H9 (cell line): ENCODE data around the gene FGD6. TPM values are rescaled to one million over a fixed set of nuclear protein-coding genes. Genes with fewer than 3 reads are reported as not detected.
"Not testable (repeated sequence)": the region's sequence is repeated elsewhere in the genome, so short reads cannot be mapped to it uniquely, and the experiment has no call there.

Source experiments
- DNase-seq: peaks from one replicate; pipeline ENCODE4 v3.0.0-alpha.2; 2017
- H2AFZ ChIP-seq: one replicate; pipeline ENCODE4 v1.6.1; 2013; ENCODE audit warnings: mild to moderate bottlenecking, low read length, control low read depth, moderate library complexity
- H2AK5ac ChIP-seq: 2 replicates; pipeline ENCODE4 v1.6.1; 2013; ENCODE audit warnings: low read length, control low read depth, mixed read lengths; ENCODE audit not compliant: insufficient read length
- H2BK120ac ChIP-seq: one replicate; pipeline ENCODE4 v1.6.1; 2013; ENCODE audit warnings: low read depth, mild to moderate bottlenecking, low read length, control low read depth, inconsistent platforms; ENCODE audit not compliant: poor library complexity, severe bottlenecking
- H2BK12ac ChIP-seq: 2 replicates; pipeline ENCODE4 v1.6.1; 2013; ENCODE audit warnings: low read length, control low read depth, mixed read lengths, low read depth; ENCODE audit not compliant: insufficient read length
- H2BK15ac ChIP-seq: 2 replicates; pipeline ENCODE4 v1.6.1; 2013; ENCODE audit warnings: low read depth, low read length, control low read depth
- H2BK20ac ChIP-seq: one replicate; pipeline ENCODE4 v1.6.1; 2013; ENCODE audit warnings: low read depth, mild to moderate bottlenecking, low read length, control low read depth, inconsistent platforms; ENCODE audit not compliant: poor library complexity, severe bottlenecking
- H2BK5ac ChIP-seq: 2 replicates; pipeline ENCODE4 v1.6.1; 2013; ENCODE audit warnings: low read length, control low read depth, mixed read lengths; ENCODE audit not compliant: insufficient read length
- H3K14ac ChIP-seq: 2 replicates; pipeline ENCODE4 v1.6.1; 2013; ENCODE audit warnings: low read length, control low read depth; ENCODE audit not compliant: insufficient read depth
- H3K18ac ChIP-seq: 2 replicates; pipeline ENCODE4 v1.6.1; 2013; ENCODE audit warnings: low read depth, mild to moderate bottlenecking, mixed read lengths, low read length, control low read depth; ENCODE audit not compliant: insufficient read length
- H3K23ac ChIP-seq: 2 replicates; pipeline ENCODE4 v1.6.1; 2013; ENCODE audit warnings: low read length, control low read depth, mixed read lengths, low read depth; ENCODE audit not compliant: insufficient read length
- H3K23me2 ChIP-seq: 2 replicates; pipeline ENCODE4 v1.6.1; 2013; ENCODE audit warnings: low read depth, mild to moderate bottlenecking, mixed read lengths, low read length, control low read depth; ENCODE audit not compliant: insufficient read length, poor library complexity, severe bottlenecking
- H3K27ac ChIP-seq: 2 replicates; pipeline ENCODE4 v1.5.1; 2013; ENCODE audit warnings: low read length, control low read depth, mixed read lengths, low read depth; ENCODE audit not compliant: insufficient read length
- H3K27me3 ChIP-seq: 2 replicates; pipeline ENCODE4 v1.6.1; 2013; ENCODE audit warnings: low read length, control low read depth, inconsistent platforms; ENCODE audit not compliant: insufficient read depth
- H3K4ac ChIP-seq: 2 replicates; pipeline ENCODE4 v1.6.1; 2013; ENCODE audit warnings: low read depth, mild to moderate bottlenecking, control low read depth, inconsistent platforms, low read length, moderate library complexity
- H3K4me1 ChIP-seq: 2 replicates; pipeline ENCODE4 v1.6.1; 2013; ENCODE audit warnings: low read length, control low read depth, inconsistent platforms; ENCODE audit not compliant: insufficient read depth
- H3K4me2 ChIP-seq: 2 replicates; pipeline ENCODE4 v1.6.1; 2013; ENCODE audit warnings: low read length, control low read depth, mixed read lengths; ENCODE audit not compliant: insufficient read length, insufficient read depth
- H3K56ac ChIP-seq: 2 replicates; pipeline ENCODE4 v1.6.1; 2013; ENCODE audit warnings: low read depth, mild to moderate bottlenecking, mixed read lengths, low read length, control low read depth; ENCODE audit not compliant: insufficient read length
- H3K79me1 ChIP-seq: 2 replicates; pipeline ENCODE4 v1.6.1; 2013; ENCODE audit warnings: low read depth, mild to moderate bottlenecking, moderate library complexity, low read length, control low read depth, inconsistent platforms; ENCODE audit not compliant: insufficient read depth, poor library complexity, severe bottlenecking
- H3K79me2 ChIP-seq: 2 replicates; pipeline ENCODE4 v1.6.1; 2013; ENCODE audit warnings: low read length, control low read depth, inconsistent platforms; ENCODE audit not compliant: insufficient read depth
- H3K9ac ChIP-seq: 2 replicates; pipeline ENCODE4 v1.6.1; 2013; ENCODE audit warnings: low read length, control low read depth, mixed read lengths; ENCODE audit not compliant: insufficient read length; ENCODE audit errors: extremely low read depth
- H3K9me3 ChIP-seq: one replicate; pipeline ENCODE4 v1.6.1; 2013; ENCODE audit warnings: low read depth, low read length, inconsistent platforms; ENCODE audit not compliant: control insufficient read depth
- H3T11ph ChIP-seq: one replicate; pipeline ENCODE4 v1.6.1; 2013; ENCODE audit warnings: mild to moderate bottlenecking, low read length, control low read depth, inconsistent platforms
- H4K20me1 ChIP-seq: one replicate; pipeline ENCODE4 v1.6.1; 2013; ENCODE audit not compliant: control insufficient read depth, insufficient read length, insufficient read depth
- H4K5ac ChIP-seq: 2 replicates; pipeline ENCODE4 v1.6.1; 2013; ENCODE audit warnings: low read depth, mild to moderate bottlenecking, mixed read lengths, low read length, control low read depth; ENCODE audit not compliant: insufficient read length
- H4K8ac ChIP-seq: replicated peaks from 2 replicates; pipeline ENCODE4 v1.6.1; 2013; ENCODE audit warnings: low read length, control low read depth, mixed read lengths, low read depth; ENCODE audit not compliant: insufficient read length
- H4K91ac ChIP-seq: 2 replicates; pipeline ENCODE4 v1.6.1; 2013; ENCODE audit warnings: low read depth, mild to moderate bottlenecking, moderate library complexity, mixed read lengths, low read length, control low read depth; ENCODE audit not compliant: insufficient read length
- H3K27ac Mint-ChIP-seq, 3 experiments: 2 replicates in 2 of 3; 3 replicates in 1 of 3; pipeline ENCODE4 v1.8.0; 2020 to 2021; ENCODE audit warnings: mixed read lengths in 3 of 3, mild to moderate bottlenecking in 1 of 3, moderate library complexity in 1 of 3
- H3K27me3 Mint-ChIP-seq: 2 replicates; pipeline ENCODE4 v1.8.0; 2021; ENCODE audit warnings: low read depth, mild to moderate bottlenecking, moderate library complexity, mixed read lengths
- H3K36me3 Mint-ChIP-seq, 3 experiments: 2 replicates in 2 of 3; 3 replicates in 1 of 3; pipeline ENCODE4 v1.8.0; 2020 to 2021; ENCODE audit warnings: low read depth in 3 of 3, mixed read lengths in 3 of 3; ENCODE audit not compliant: insufficient read depth in 1 of 3
- H3K4me1 Mint-ChIP-seq, 2 experiments: 2 replicates each; pipeline ENCODE4 v1.8.0; 2020; ENCODE audit warnings: mixed read lengths in 2 of 2
- H3K4me3 Mint-ChIP-seq, 2 experiments: 2 replicates in 1 of 2; 3 replicates in 1 of 2; pipeline ENCODE4 v1.8.0; 2020 to 2021; ENCODE audit warnings: mild to moderate bottlenecking in 2 of 2, mixed read lengths in 2 of 2, moderate library complexity in 1 of 2
- H3K9me3 Mint-ChIP-seq, 2 experiments: 2 replicates in 1 of 2; 3 replicates in 1 of 2; pipeline ENCODE4 v1.8.0; 2020; ENCODE audit warnings: mild to moderate bottlenecking in 2 of 2, mixed read lengths in 2 of 2, moderate library complexity in 1 of 2
- WGBS: extraction: QIAGEN DNeasy Blood & Tissue Kit; methylation state at CpG from one replicate; pipeline ENCODE4 v1.1.7; 2013; ENCODE audit warnings: missing lambda C conversion rate, low lambda C conversion rate, mixed read lengths; ENCODE audit not compliant: insufficient read length; ENCODE audit errors: extremely low coverage; 5-methylcytosine and 5-hydroxymethylcytosine counted together
- total RNA-seq: library from RNA; stranded (reverse); gene quantifications from 2 replicates; pipeline ENCODE4 v1.2.1, GENCODE V29; 2021
- TF ChIP-seq, protein P1 (sequence below): fragments of 200-600 bp; sonication (generic); conservative IDR thresholded peaks from 3 replicates; pipeline ENCODE4 v1.8.0; 2021; ENCODE audit warnings: antibody characterized with exemption, mild to moderate bottlenecking

Gene FGD6
- total RNA-seq, 1 experiment from 2014 or later: 39.5 TPM

DNA sequence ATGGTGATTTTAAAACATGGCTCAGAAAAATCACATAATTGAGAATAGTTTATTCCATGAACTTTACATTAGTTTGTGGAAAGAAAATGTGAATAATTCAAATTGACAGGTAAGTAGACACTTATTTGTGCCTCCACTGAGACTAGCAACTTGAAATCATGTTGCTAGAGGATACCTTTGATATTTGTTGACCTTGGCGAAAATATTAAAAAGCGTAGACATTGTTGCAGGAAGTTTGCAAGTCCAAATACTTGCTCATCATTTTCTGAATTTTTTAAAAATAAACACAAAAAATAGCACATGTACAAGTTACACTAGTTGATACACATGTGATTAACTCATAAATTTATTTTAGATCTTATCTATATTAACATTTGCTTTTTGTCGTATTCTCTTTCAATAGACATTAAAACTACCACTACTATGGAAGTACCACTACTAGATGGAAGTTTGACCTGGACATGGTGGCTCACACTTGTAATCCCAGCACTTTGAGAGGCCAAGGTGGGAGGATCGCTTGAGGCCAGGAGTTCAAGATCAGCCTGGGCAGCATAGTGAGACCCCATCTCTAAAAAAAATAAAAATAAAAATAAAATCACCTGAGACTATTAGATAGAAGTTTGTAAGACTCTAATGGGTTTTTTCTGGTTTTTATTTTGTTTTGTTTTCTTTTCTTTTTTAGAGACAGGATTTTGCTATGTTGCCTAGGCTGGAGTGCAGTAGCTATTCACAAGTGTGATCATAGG is 24.7 kb upstream of the FGD6 start:
- Mint-ChIP-seq H3K4me1 (peaks cover 0 to 7% of the 10 kb centered on the region in 2 experiments; a peak in 1 of 4 replicates), H3K36me3 (peaks cover 13 to 38% (median 26%) of the 10 kb centered on the region in 3 experiments; a peak in 6 of 7 replicates), H3K27ac (no peak overlapping the region), H3K4me3 (no peak overlapping the region), H3K9me3 (no peaks in the 10 kb centered on the region; a peak in 1 of 5 replicates), H3K27me3 (no peaks in the 10 kb centered on the region)
- Histone ChIP-seq H2BK120ac (no peak overlapping the region), H3K79me1 (peaks cover 3% of the 10 kb centered on the region), H4K5ac (no peak overlapping the region), H3T11ph (no peak overlapping the region), H2BK20ac (no peak overlapping the region), H2AFZ (no peak overlapping the region), H3K9ac (no peak overlapping the region), H4K20me1 (no peaks in the 10 kb centered on the region), H3K9me3 (no peaks in the 10 kb centered on the region), H2BK15ac (no peak overlapping the region), H3K14ac (no peak overlapping the region), H3K23me2 (no peaks in the 10 kb centered on the region), H3K27me3 (no peaks in the 10 kb centered on the region), H2BK12ac (no peak overlapping the region), H3K18ac (no peak overlapping the region), H4K8ac (no peak overlapping the region), H2AK5ac (no peak overlapping the region), H3K79me2 (peaks cover 2% of the 10 kb centered on the region; the same call in 1 of the 2 replicates), H2BK5ac (no peak overlapping the region), H3K4me2 (no peak overlapping the region), H3K27ac (no peak overlapping the region), H3K4ac (no peak overlapping the region), H3K56ac (no peak overlapping the region), H3K4me1 (no peaks in the 10 kb centered on the region), H3K23ac (no peak overlapping the region), H4K91ac (no peak overlapping the region)
- TF ChIP-seq, protein P1, sequence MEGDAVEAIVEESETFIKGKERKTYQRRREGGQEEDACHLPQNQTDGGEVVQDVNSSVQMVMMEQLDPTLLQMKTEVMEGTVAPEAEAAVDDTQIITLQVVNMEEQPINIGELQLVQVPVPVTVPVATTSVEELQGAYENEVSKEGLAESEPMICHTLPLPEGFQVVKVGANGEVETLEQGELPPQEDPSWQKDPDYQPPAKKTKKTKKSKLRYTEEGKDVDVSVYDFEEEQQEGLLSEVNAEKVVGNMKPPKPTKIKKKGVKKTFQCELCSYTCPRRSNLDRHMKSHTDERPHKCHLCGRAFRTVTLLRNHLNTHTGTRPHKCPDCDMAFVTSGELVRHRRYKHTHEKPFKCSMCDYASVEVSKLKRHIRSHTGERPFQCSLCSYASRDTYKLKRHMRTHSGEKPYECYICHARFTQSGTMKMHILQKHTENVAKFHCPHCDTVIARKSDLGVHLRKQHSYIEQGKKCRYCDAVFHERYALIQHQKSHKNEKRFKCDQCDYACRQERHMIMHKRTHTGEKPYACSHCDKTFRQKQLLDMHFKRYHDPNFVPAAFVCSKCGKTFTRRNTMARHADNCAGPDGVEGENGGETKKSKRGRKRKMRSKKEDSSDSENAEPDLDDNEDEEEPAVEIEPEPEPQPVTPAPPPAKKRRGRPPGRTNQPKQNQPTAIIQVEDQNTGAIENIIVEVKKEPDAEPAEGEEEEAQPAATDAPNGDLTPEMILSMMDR: no peak
- no peak for DNase-seq
- no CpG with 5 or more reads among the region's 4 CpGs for WGBS

DNA sequence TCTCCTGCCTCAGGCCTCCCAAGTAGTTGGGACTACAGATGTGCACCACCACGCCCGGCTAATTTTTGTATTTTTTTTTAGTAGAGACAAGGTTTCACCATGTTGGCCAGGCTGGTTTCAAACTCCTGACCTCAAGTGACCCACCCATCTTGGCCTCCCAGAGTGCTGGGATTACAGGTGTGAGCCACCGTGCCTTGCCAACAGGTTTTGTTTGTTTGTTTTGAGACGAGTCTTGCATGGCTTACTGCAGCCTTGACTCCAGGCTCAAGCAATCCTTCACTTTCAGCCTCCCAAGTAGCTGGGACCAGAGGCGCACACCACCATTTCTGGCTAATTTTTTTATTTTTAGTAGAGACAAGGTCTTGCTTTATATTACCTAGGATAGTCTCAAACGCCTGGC is 23.9 kb upstream of the FGD6 start:
- H2AFZ ChIP-seq, H4K8ac ChIP-seq: not testable (repeated sequence)
- peaks cover 19 to 44% (median 32%) of the 10 kb centered on the region in 3 experiments for H3K36me3 Mint-ChIP-seq

More for the DNA sequence above, 23.9 kb upstream of the FGD6 start:
- not testable (repeated sequence) for H3K4ac ChIP-seq, H2BK120ac ChIP-seq, H3K9me3 Mint-ChIP-seq, H4K5ac ChIP-seq, H4K91ac ChIP-seq, H3K4me1 ChIP-seq, H2BK12ac ChIP-seq, H3K23me2 ChIP-seq, H3K79me2 ChIP-seq, H2AK5ac ChIP-seq, H2BK15ac ChIP-seq, H3K4me1 Mint-ChIP-seq, H3K9me3 ChIP-seq, H3K14ac ChIP-seq, H3K23ac ChIP-seq, H3K4me2 ChIP-seq, H3K79me1 ChIP-seq, DNase-seq, H2BK20ac ChIP-seq, H2BK5ac ChIP-seq, H4K20me1 ChIP-seq, H3K4me3 Mint-ChIP-seq, H3K27ac Mint-ChIP-seq, H3K27me3 Mint-ChIP-seq, H3K9ac ChIP-seq, H3K27me3 ChIP-seq, H3K56ac ChIP-seq, H3K18ac ChIP-seq, H3K27ac ChIP-seq, H3T11ph ChIP-seq
- whole genome bisulfite sequencing: no CpG with 5 or more reads among the region's 6 CpGs
